T-helper 17 cell (primary cell): ENCODE data around the gene NR5A2. TPM values are rescaled to one million over a fixed set of nuclear protein-coding genes. Genes with fewer than 3 reads are reported as not detected.

Experiments
- ATAC-seq: fragments of 150-1000 bp; cut with Tn5 transposase; 2 replicates; pipeline ENCODE4 v1.10.0; 2021; ENCODE audit warnings: mild to moderate bottlenecking, moderate library complexity
- DNase-seq, 3 donors: peaks; one replicate each; pipeline versions ENCODE4 v3.0.0 to v3.0.0-alpha.2; 2020 to 2021
- H3K9me3 ChIP-seq: one replicate; pipeline ENCODE4 v1.7.0; 2013; ENCODE audit warnings: low read length, mild to moderate bottlenecking; ENCODE audit not compliant: control insufficient read depth, poor library complexity, severe bottlenecking
- H3K27ac Mint-ChIP-seq: one replicate; pipeline ENCODE4 v1.8.0; 2022; ENCODE audit warnings: mild to moderate bottlenecking, moderate library complexity, mixed read lengths
- H3K27me3 Mint-ChIP-seq: one replicate; pipeline ENCODE4 v1.8.0; 2022; ENCODE audit warnings: mixed read lengths
- H3K36me3 Mint-ChIP-seq: one replicate; pipeline ENCODE4 v1.8.0; 2022; ENCODE audit warnings: low read depth, mixed read lengths
- H3K4me1 Mint-ChIP-seq: one replicate; pipeline ENCODE4 v1.8.0; 2022; ENCODE audit warnings: mild to moderate bottlenecking, mixed read lengths
- H3K4me3 Mint-ChIP-seq: one replicate; pipeline ENCODE4 v1.8.0; 2022; ENCODE audit warnings: mild to moderate bottlenecking, moderate library complexity, mixed read lengths
- total RNA-seq, 4 donors: library from RNA in 2 of 4; stranded (reverse) in 2 of 4; gene quantifications; one replicate each; pipeline ENCODE4 v1.2.3 and lab custom pipeline; 2022 to 2026

Gene NR5A2
- total RNA-seq, 2 donors from 2014 or later, result not detected

DNA sequence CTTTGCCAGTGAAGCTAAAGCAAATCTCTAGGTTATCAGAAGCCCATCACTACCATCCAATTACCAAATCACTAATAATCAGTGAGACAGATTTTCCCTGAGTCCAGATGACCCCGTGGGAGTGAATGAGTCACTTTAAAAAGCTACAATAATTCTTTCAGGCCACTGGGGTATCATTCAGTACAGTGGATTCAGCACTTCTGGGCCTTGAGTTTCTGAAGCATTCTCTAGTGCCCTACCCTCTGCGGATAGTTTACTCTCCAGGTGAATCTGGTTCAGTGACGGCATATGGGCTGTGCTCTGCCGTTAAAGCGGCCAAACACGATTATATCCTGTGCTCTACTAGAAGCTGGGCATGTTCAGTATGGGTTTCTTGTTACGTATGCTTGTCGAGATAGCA is 26.1 kb downstream of the NR5A2 start:
- Mint-ChIP-seq H3K36me3 (no peaks in the 10 kb centered on the region), H3K27ac (no peak overlapping the region), H3K4me1 (no peaks in the 10 kb centered on the region), H3K4me3 (no peak overlapping the region), H3K27me3 (peaks cover 52% of the 10 kb centered on the region)
- no peak for DNase-seq
- no peaks in the 10 kb centered on the region for H3K9me3 ChIP-seq
- no peak for ATAC-seq

DNA sequence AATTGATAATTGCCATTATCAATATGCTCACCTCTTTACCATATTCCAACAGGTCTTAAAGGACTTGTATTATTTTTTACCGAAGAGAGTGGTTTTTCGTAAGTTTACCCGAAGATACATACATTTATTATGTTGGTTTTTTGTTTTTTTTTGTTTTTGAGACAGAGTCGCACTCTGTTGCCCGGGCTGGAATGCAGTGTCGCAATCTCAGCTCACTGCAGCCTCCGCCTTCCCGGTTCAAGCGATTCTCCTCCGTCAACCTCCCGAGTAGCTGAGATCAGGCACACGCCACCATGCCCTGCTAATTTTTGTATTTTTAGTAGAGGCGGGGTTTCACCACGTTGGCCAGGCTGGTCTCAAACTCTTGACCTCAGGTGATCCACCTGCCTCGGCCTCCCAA is 30.8 kb downstream of the NR5A2 start:
- Mint-ChIP-seq H3K4me1 (no peaks in the 10 kb centered on the region), H3K27me3 (peaks cover 46% of the 10 kb centered on the region), H3K4me3 (no peak overlapping the region), H3K27ac (no peak overlapping the region), H3K36me3 (no peaks in the 10 kb centered on the region)
- no peak for ATAC-seq
- no peak for DNase-seq
- no peaks in the 10 kb centered on the region for H3K9me3 ChIP-seq

DNA sequence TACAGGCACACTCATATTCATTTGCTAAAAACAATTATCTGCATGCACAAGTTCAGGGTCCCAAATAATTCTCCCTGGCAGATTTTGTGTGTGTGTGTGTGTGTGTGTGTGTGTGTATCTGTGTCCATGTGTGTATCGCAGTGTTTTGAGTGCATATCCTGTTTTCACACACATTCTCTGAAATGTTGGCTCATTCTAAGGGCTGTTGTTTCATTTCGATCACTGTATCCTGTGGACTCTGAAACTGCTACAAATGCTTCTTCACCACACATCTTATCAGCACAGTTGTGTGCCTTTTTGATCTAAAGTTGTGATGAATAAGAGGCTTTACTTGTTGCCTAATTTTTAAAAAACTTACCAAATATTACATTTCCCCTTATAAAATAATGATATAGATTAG is 34.6 kb downstream of the NR5A2 start:
- ATAC-seq (no peak), DNase-seq (no peak)
- no peak overlapping the region for H3K27ac Mint-ChIP-seq
- no peak overlapping the region for H3K4me3 Mint-ChIP-seq
- H3K4me1 Mint-ChIP-seq, result no peaks in the 10 kb centered on the region
- H3K9me3 ChIP-seq, result no peaks in the 10 kb centered on the region
- no peaks in the 10 kb centered on the region for H3K36me3 Mint-ChIP-seq
- peaks cover 42% of the 10 kb centered on the region for H3K27me3 Mint-ChIP-seq

DNA sequence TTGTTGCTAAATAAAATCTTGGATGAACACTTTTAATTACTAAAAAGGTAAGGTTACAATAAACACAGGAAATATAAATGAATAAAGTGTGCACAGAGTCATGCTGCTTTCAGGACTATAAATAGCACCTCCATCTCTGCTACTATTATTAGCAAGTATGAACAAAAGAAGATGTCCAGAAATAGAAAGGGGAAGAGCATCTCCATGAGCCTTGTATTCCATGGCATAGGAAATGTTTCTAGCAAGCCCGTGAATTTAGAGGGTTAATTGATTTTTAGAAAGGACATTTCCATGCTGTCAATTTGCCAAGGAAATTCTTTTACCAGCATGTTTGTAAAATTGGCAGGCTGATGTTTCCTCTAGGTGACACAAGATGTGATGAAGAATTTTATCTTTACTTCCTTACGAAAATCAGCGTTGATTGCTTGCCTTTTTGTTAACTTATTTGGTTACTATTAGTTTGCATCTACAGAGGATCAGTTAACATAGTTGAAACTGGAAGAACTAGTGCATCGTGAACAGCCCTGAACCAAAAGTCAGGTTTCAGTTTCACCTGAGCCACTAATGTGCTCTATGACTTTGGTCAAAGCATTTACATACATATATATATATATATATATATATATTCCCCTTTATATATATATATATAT is 45.3 kb downstream of the NR5A2 start:
- peaks cover 45% of the 10 kb centered on the region for H3K27me3 Mint-ChIP-seq
- ATAC-seq, result no peak
- no peak overlapping the region for H3K4me3 Mint-ChIP-seq
- H3K27ac Mint-ChIP-seq, result no peak overlapping the region
- peaks cover 2% of the 10 kb centered on the region for H3K4me1 Mint-ChIP-seq
- no peaks in the 10 kb centered on the region for H3K9me3 ChIP-seq
- no peaks in the 10 kb centered on the region for H3K36me3 Mint-ChIP-seq
- DNase-seq, result no peak

DNA sequence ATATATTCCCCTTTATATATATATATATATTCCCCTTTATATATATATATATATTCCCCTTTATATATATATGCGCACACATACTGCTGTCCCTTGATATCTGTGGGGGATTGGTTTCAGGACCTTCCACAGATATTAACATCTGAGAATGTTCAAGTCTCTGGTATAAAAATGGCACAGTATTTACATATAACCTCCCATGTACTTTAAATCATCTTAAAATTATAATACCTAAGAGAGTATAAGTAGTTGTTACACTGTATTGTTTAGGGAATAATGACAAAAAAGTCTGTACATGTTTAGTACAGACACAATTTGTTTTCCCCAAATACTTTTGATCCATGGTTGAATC is 45.8 kb downstream of the NR5A2 start:
- H3K36me3 Mint-ChIP-seq, result no peaks in the 10 kb centered on the region
- H3K27ac Mint-ChIP-seq, result no peak overlapping the region

DNA sequence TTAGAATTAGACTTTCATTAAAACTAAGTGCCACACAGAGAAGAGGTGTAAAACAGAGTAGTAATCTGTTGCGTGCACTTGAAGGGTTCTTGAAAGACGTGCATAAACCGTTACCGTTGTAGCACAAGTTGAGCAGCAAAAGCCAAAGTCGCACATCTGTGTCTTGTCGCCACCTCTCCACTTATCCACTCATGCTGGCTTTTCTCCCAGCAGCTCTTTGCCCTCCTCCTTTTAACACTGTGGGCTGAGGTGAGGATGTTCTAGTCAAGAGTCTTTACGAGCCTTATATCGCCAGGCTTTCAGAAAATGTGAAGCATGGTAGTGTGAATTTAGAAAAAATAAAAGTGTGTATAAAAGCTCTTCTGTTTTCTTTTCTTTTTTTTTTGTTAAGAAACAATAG is 48.0 kb downstream of the NR5A2 start:
- Mint-ChIP-seq H3K36me3 (no peaks in the 10 kb centered on the region), H3K27me3 (peaks cover 31% of the 10 kb centered on the region)
- no peak for ATAC-seq

More for the DNA sequence above, 45.8 kb downstream of the NR5A2 start:
- Mint-ChIP-seq H3K27me3 (peaks cover 43% of the 10 kb centered on the region), H3K4me3 (no peak overlapping the region), H3K4me1 (peaks cover 2% of the 10 kb centered on the region)
- ATAC-seq (no peak), DNase-seq (no peak)
- H3K9me3 ChIP-seq, result no peaks in the 10 kb centered on the region

DNA sequence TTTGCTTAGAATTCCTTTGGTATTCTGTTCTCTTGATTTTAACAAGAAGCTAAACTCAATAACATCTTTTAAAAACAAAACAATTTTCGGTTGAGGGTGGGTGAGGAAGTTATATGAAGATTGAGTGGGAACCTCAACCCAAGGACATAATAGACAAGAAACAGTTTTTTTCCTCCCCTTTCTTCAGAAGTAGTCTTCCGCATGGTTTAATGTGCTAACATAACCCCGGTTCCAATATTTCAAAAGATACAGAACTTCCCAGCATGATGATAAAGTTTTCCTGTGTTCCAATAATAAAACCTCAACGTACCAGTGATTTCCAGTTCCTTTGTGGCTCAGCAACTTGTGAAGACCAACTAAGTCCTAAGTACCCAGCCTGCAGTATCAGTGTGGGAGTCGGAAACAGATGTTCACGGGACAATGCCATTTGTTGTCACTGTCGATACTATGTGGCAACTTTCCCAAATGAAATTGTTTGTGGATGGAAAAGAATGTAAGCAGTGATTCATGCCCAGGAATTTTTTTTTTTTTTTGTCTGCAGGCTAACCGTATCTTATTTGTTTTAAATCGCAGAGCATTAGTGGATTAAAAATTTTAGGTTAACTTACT is 48.5 kb downstream of the NR5A2 start:
- Mint-ChIP-seq H3K27me3 (peaks cover 37% of the 10 kb centered on the region), H3K4me3 (no peak overlapping the region), H3K27ac (no peak overlapping the region), H3K4me1 (no peaks in the 10 kb centered on the region), H3K36me3 (no peaks in the 10 kb centered on the region)
- DNase-seq, result no peak
- no peaks in the 10 kb centered on the region for H3K9me3 ChIP-seq
- ATAC-seq, result no peak

More for the DNA sequence above, 48.0 kb downstream of the NR5A2 start:
- no peaks in the 10 kb centered on the region for H3K9me3 ChIP-seq
- Mint-ChIP-seq H3K4me3 (no peak overlapping the region), H3K27ac (no peak overlapping the region), H3K4me1 (no peaks in the 10 kb centered on the region)
- DNase-seq, result no peak

DNA sequence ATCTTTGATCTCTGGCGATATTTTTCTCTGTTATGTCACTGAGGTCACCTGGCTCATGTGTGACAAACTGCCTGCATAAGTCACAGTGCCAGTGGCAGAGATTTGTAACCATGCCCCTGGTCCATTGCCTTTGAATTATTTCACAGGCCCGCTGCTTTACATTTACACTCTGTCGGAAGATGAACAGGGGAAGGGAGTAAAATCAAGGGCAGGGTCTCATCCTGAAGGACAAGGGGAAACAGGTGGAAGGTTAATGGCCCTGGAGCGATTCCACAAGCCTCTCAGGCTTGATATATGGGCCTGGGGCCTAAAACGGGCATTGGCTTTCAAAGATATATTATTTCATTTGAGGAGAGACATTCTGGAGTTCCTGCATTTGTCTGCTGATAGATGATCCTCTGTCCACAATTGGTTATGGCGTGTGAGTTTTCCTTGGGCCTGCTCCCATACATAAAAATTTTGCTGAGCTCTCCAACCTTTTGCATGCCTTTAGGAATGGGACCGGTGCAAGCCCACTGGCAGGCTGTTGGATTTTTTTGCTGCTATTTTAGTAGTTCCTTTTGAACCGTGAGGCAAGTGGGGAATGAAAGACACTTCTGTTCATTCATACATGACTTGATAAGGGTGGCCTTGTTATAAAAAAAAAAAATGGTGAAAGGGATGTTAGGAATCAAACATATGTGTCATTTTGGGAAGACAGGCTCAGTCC is 51.9 kb downstream of the NR5A2 start:
- ATAC-seq (no peak), DNase-seq (no peak)
- no peaks in the 10 kb centered on the region for H3K36me3 Mint-ChIP-seq
- H3K27me3 Mint-ChIP-seq, result peaks cover 29% of the 10 kb centered on the region
- H3K9me3 ChIP-seq, result no peaks in the 10 kb centered on the region
- no peaks in the 10 kb centered on the region for H3K4me1 Mint-ChIP-seq
- no peak overlapping the region for H3K27ac Mint-ChIP-seq
- H3K4me3 Mint-ChIP-seq, result no peak overlapping the region

DNA sequence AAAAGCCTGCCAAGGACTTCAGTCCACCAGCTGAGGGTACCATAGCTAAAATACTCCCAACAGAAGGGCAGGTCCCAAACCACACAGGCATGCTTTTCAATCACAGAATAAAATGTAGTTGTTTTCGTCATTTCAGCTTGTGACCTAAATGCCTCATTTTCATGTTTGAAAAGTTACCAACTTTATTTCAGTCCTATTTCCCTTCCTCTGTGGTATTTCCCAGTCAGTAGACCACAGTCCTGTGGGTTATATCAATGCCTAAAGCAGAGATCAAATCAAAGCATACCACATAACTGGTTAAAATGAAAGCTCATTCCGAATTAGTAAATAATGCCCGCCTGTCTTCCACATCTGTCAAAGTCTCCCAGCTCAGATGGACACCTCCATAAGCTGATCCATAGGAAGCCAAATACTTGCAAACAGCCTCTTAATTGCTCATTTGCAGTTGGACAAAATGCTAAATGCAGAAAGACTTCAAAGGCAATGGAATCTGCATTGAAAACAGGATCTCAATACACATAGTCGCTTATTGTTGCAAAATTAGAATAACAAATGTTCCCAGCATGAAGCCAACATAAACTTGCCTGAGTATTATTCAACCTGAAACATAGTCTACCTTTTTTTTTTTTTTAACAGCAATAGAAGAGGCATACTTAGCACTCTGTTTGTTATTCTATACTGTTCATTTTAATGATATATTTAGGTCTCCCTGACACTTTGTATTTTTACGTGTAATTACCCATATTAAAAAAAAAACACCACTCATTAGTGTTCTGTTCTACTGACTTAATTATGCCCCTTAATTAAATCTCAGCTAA is 53.9 kb downstream of the NR5A2 start:
- H3K27ac Mint-ChIP-seq, result no peak overlapping the region
- no peak for ATAC-seq
- H3K27me3 Mint-ChIP-seq, result peaks cover 34% of the 10 kb centered on the region
- no peaks in the 10 kb centered on the region for H3K4me1 Mint-ChIP-seq
- DNase-seq, result no peak
- H3K36me3 Mint-ChIP-seq, result no peaks in the 10 kb centered on the region
- H3K4me3 Mint-ChIP-seq, result no peak overlapping the region
- no peaks in the 10 kb centered on the region for H3K9me3 ChIP-seq

DNA sequence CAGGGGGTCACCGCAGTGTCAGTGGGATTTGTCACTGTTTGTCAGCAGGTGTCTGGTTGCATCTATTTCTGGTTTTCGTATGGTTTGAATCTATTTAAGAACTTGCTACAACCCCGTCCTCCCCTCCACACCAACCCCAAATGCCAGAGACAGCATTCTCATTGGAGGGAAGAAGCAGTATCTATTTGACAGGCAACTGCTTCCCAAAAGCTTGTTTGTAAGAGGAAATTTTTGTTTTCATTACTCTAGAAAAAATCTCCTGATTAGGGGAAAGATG is 54.4 kb downstream of the NR5A2 start:
- Mint-ChIP-seq H3K27ac (no peak overlapping the region), H3K4me1 (no peaks in the 10 kb centered on the region), H3K36me3 (no peaks in the 10 kb centered on the region), H3K27me3 (peaks cover 36% of the 10 kb centered on the region), H3K4me3 (no peak overlapping the region)
- no peaks in the 10 kb centered on the region for H3K9me3 ChIP-seq
- no peak for ATAC-seq
- DNase-seq, result no peak

DNA sequence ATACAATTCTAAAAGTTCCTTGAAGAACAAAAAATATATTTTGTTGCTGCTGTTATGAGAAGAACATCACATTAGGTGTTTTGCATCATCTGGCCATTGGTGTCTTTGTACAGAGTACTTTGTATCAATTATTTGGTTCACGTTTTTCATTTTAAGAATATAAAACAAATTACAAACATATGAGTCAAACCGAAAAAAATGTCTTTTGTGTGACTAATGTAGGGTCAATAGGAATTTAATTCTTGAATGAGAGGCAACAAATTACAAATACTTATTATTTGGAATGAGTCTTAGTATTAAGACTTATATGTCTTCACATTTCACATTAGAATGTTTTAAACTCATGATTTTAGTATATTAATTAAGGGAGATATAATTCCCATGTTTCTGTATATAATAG is 54.8 kb downstream of the NR5A2 start:
- H3K4me1 Mint-ChIP-seq, result no peaks in the 10 kb centered on the region
- no peaks in the 10 kb centered on the region for H3K9me3 ChIP-seq
- DNase-seq (no peak), ATAC-seq (no peak)
- H3K27ac Mint-ChIP-seq, result no peak overlapping the region
- no peak overlapping the region for H3K4me3 Mint-ChIP-seq
- H3K36me3 Mint-ChIP-seq, result peaks cover 3% of the 10 kb centered on the region
- peaks cover 40% of the 10 kb centered on the region for H3K27me3 Mint-ChIP-seq

DNA sequence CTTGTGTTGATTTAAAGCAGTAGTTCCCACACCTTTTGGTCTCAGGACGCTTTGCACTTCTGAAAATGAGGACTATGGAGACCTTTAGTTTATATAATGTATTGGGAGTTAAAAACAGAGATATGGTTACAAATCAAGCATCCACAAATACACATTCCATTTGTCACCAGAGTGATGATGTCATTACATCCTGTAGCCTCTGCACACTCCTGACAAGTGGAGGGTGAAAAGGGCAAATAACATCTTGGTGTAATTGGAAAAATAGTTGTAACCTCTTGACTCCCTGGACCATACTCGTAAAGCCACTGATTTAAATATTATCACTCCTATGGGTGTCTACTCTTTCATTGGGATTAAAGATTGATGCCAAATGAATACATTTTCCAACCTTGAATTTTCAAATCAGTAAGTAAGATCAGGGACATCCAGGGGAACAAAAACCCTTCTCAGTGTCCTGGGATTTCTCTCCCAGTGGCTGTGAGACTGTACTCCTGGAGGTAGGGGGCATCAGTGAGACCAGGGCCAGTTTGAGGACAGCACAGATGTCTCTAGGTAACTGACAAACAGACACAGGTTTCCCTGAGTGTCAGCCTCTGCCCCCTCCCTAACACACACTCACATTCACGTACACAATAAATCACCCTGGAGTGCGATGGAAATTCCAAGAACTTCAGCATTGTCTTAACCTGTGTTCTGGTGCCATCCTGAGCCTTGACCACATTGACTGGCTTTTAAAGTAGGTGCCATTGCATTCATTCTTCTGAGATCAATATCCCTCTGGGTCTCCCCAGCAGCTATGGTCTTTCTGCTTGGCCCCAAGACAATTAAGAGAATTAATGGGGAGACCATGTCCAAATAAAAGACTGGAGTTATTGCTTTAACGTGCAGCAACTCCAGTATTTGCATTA is 63.0 kb downstream of the NR5A2 start:
- H3K9me3 ChIP-seq, result no peaks in the 10 kb centered on the region
- Mint-ChIP-seq H3K27ac (no peak overlapping the region), H3K4me1 (no peaks in the 10 kb centered on the region), H3K27me3 (peaks cover 51% of the 10 kb centered on the region), H3K36me3 (peaks cover 8% of the 10 kb centered on the region), H3K4me3 (no peak overlapping the region)
- no peak for DNase-seq
- ATAC-seq, result no peak
